Neural progenitor cell (in vitro differentiated cells): Measurements from ENCODE around the gene SHLD1. TPM values are rescaled to one million over a fixed set of nuclear protein-coding genes. Genes with fewer than 3 reads are reported as not detected.
A peak's percentile ranks its signal among the peaks of the same experiment; 100 is the strongest.

Source experiments
- DNase-seq: peaks from one replicate; pipeline ENCODE4 v3.0.0-alpha.2; 2016; ENCODE audit warnings: low spot score
- H2AFZ ChIP-seq: fragments of 200-600 bp; sonication (generic); replicated peaks from 2 replicates; pipeline ENCODE4 v1.6.1; 2016; ENCODE audit warnings: antibody characterized with exemption
- H3F3A ChIP-seq: fragments of 200-600 bp; sonication (generic); 2 replicates; pipeline ENCODE4 v1.6.1; 2016; ENCODE audit warnings: antibody characterized with exemption, low read depth
- H3K27ac ChIP-seq: fragments of 200-600 bp; sonication (generic); 2 replicates; pipeline ENCODE4 v1.5.1; 2016; ENCODE audit warnings: mild to moderate bottlenecking
- H3K27me3 ChIP-seq: fragments of 200-600 bp; sonication (generic); 2 replicates; pipeline ENCODE4 v1.6.1; 2016; ENCODE audit warnings: mild to moderate bottlenecking, moderate library complexity
- H3K36me3 ChIP-seq: fragments of 200-600 bp; sonication (generic); 2 replicates; pipeline ENCODE4 v1.5.1; 2016
- H3K4me1 ChIP-seq: fragments of 200-600 bp; sonication (generic); 2 replicates; pipeline ENCODE4 v1.6.1; 2016; ENCODE audit warnings: mixed run types
- H3K4me2 ChIP-seq: fragments of 200-600 bp; sonication (generic); 2 replicates; pipeline ENCODE4 v1.6.1; 2016
- H3K4me3 ChIP-seq: fragments of 200-600 bp; sonication (generic); 2 replicates; pipeline ENCODE4 v1.5.1; 2016
- H3K79me2 ChIP-seq: fragments of 200-600 bp; sonication (generic); 2 replicates; pipeline ENCODE4 v1.6.1; 2016; ENCODE audit warnings: low read depth
- H3K9ac ChIP-seq: fragments of 200-600 bp; sonication (generic); 2 replicates; pipeline ENCODE4 v1.6.1; 2016
- H3K9me3 ChIP-seq: fragments of 200-600 bp; sonication (generic); 2 replicates; pipeline ENCODE4 v1.5.1; 2016; ENCODE audit warnings: low read depth
- H4K20me1 ChIP-seq: fragments of 200-600 bp; sonication (generic); 2 replicates; pipeline ENCODE4 v1.6.1; 2016; ENCODE audit warnings: low read depth
- H3K27ac Mint-ChIP-seq: 3 replicates; pipeline ENCODE4 v1.8.0; 2021; ENCODE audit warnings: mixed read lengths
- H3K27me3 Mint-ChIP-seq: 2 replicates; pipeline ENCODE4 v1.8.0; 2022; ENCODE audit warnings: low read depth, mild to moderate bottlenecking, inconsistent platforms, moderate library complexity, mixed read lengths; ENCODE audit not compliant: insufficient read depth
- H3K36me3 Mint-ChIP-seq: 3 replicates; pipeline ENCODE4 v1.8.0; 2021; ENCODE audit warnings: mixed read lengths
- H3K4me1 Mint-ChIP-seq: 3 replicates; pipeline ENCODE4 v1.8.0; 2021; ENCODE audit warnings: mixed read lengths
- H3K4me3 Mint-ChIP-seq: 3 replicates; pipeline ENCODE4 v1.8.0; 2021; ENCODE audit warnings: mild to moderate bottlenecking, moderate library complexity, mixed read lengths
- H3K9me3 Mint-ChIP-seq: 3 replicates; pipeline ENCODE4 v1.8.0; 2020; ENCODE audit warnings: mixed read lengths
- CTCF ChIP-seq: fragments of 200-600 bp; sonication (generic); IDR thresholded peaks from 2 replicates; pipeline ENCODE4 v1.5.1; 2017; ENCODE audit warnings: antibody characterized with exemption, mild to moderate bottlenecking
- EZH2 ChIP-seq: fragments of 200-600 bp; sonication (generic); IDR thresholded peaks from 2 replicates; pipeline ENCODE4 v1.6.1; 2017; ENCODE audit warnings: antibody characterized with exemption, mild to moderate bottlenecking, moderate library complexity
- EZH2phosphoT487 ChIP-seq: fragments of 200-600 bp; sonication (generic); IDR thresholded peaks from 2 replicates; pipeline ENCODE4 v1.6.1; 2017; ENCODE audit warnings: antibody characterized with exemption
- total RNA-seq: library from RNA; depleted of rRNA; stranded (reverse); fragments of >200 nt; gene quantifications from 2 replicates; pipeline ENCODE4 v1.2.3, GENCODE V29; 2015; ENCODE audit warnings: low replicate concordance

SHLD1 gene
- total RNA-seq, 1 donor from 2014 or later: 9.0 TPM

DNA sequence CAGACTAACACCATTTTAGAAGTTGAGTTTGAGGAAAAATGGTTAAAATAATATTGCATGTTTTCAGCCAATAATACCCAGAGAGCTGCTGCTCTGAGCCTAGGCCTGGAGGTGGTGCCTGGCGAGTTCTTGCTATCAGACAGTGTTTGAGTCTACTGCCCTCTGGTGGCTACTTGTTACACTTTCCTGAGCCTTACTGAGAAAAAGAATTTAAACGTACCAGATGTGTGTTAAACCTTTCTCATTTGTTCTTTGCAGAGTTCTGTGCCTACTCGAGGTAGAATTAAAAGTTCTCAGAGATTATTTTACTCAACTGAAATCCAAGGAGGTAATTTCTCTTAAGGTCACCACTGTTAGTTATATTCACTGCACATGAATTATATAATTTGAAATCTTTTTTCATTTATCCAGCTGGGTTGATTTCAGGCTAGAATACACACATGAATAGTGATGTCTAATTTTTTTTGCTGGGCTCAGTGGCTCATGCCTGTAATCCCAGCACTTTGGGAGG, 38.2 kb downstream of the SHLD1 start:
- Mint-ChIP-seq H3K27me3 (peaks cover 2% of the 10 kb centered on the region), H3K36me3 (peaks cover 10% of the 10 kb centered on the region), H3K4me1 (peaks cover 8% of the 10 kb centered on the region), H3K27ac (no peak overlapping the region), H3K9me3 (no peaks in the 10 kb centered on the region), H3K4me3 (no peak overlapping the region)
- Histone ChIP-seq H3K79me2 (no peaks in the 10 kb centered on the region), H3K36me3 (no peaks in the 10 kb centered on the region), H3F3A (no peaks in the 10 kb centered on the region), H3K4me1 (no peaks in the 10 kb centered on the region), H3K27me3 (no peaks in the 10 kb centered on the region), H3K9ac (no peak overlapping the region), H3K27ac (no peak overlapping the region), H2AFZ (no peak overlapping the region), H3K4me3 (no peak overlapping the region), H3K9me3 (no peaks in the 10 kb centered on the region), H3K4me2 (no peak overlapping the region), H4K20me1 (no peaks in the 10 kb centered on the region)
- DNase-seq: peak; percentile 91
- no peak for TF ChIP-seq EZH2phosphoT487
- TF ChIP-seq EZH2: no peak
- peak; percentile 92 for TF ChIP-seq CTCF

DNA sequence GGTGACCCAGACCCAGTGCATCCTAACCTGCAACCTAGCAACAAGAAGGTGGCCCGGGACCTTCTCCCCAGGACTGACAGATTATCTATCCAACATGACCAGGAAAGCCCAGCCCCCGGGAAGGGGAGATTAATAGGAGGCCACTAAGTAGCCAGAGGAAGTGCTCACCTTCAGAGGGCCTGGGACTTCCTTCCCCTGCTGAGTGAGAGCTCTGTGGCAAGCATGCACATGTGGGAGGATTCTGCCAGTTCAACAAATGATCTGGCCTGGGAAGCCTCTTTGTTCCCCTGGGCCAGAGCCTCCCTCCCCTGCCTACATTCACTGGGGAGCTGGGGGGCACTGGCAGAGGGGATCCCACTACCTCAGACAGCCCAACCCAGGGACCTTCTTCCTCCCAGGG, 39.6 kb downstream of the SHLD1 start:
- no peak overlapping the region for H3K9ac ChIP-seq
- no peaks in the 10 kb centered on the region for H3K4me1 ChIP-seq
- no peak overlapping the region for H3K4me3 ChIP-seq
- H3K36me3 Mint-ChIP-seq: peaks cover 8% of the 10 kb centered on the region
- no peak overlapping the region for H3K4me3 Mint-ChIP-seq
- peaks cover 8% of the 10 kb centered on the region for H3K4me1 Mint-ChIP-seq
- TF ChIP-seq EZH2phosphoT487: no peak
- TF ChIP-seq EZH2: no peak
- TF ChIP-seq CTCF: no peak
- no peaks in the 10 kb centered on the region for H3K27me3 ChIP-seq
- no peak overlapping the region for H3K27ac Mint-ChIP-seq
- H3K4me2 ChIP-seq: no peak overlapping the region
- H3K36me3 ChIP-seq: no peaks in the 10 kb centered on the region
- no peak overlapping the region for H3K27ac ChIP-seq
- no peak for DNase-seq
- H3K9me3 ChIP-seq: no peaks in the 10 kb centered on the region
- H4K20me1 ChIP-seq: no peaks in the 10 kb centered on the region
- H3K79me2 ChIP-seq: no peaks in the 10 kb centered on the region
- H3F3A ChIP-seq: no peaks in the 10 kb centered on the region
- H3K9me3 Mint-ChIP-seq: no peaks in the 10 kb centered on the region
- H2AFZ ChIP-seq: no peak overlapping the region
- H3K27me3 Mint-ChIP-seq: peaks cover 2% of the 10 kb centered on the region

- TF ChIP-seq EZH2phosphoT487 (no peak), EZH2 (no peak), CTCF (no peak)
- no peaks in the 10 kb centered on the region for H3F3A ChIP-seq
- no peaks in the 10 kb centered on the region for H4K20me1 ChIP-seq
- Mint-ChIP-seq H3K4me1 (no peaks in the 10 kb centered on the region), H3K27ac (no peak overlapping the region), H3K9me3 (no peaks in the 10 kb centered on the region), H3K27me3 (no peaks in the 10 kb centered on the region), H3K36me3 (peaks cover 5% of the 10 kb centered on the region), H3K4me3 (no peak overlapping the region)
- no peak overlapping the region for H3K9ac ChIP-seq
- no peak overlapping the region for H3K4me3 ChIP-seq
- H3K9me3 ChIP-seq: no peaks in the 10 kb centered on the region
- no peak for DNase-seq
- no peaks in the 10 kb centered on the region for H3K27me3 ChIP-seq
- no peaks in the 10 kb centered on the region for H3K4me1 ChIP-seq
- H2AFZ ChIP-seq: no peak overlapping the region
- no peaks in the 10 kb centered on the region for H3K36me3 ChIP-seq
- H3K27ac ChIP-seq: no peak overlapping the region
- H3K79me2 ChIP-seq: no peaks in the 10 kb centered on the region
- H3K4me2 ChIP-seq: no peak overlapping the region
These were observed 43.7 kb downstream of the SHLD1 start for GRCh38 chr20:5793916-5794315.
